Fibroblast of the conjunctiva (primary cell): ENCODE data around the gene TNFRSF4.

Experiments
- DNase-seq: peaks from one replicate; pipeline ENCODE4 v3.0.0-alpha.2; 2010; ENCODE audit warnings: low read depth

The TNFRSF4 gene

GRCh38 chr1:1169429-1170214, 44.3 kb downstream of the TNFRSF4 start:
- no peak for DNase-seq

- no peak for DNase-seq
Observed at GRCh38 chr1:1168451-1169411, 45.2 kb downstream of the TNFRSF4 start.

GRCh38 chr1:1167841-1168450, 46.0 kb downstream of the TNFRSF4 start:
- DNase-seq: no peak

- DNase-seq: no peak
Observed at GRCh38 chr1:1167398-1167821, 46.5 kb downstream of the TNFRSF4 start.

- no peak for DNase-seq
Observed at GRCh38 chr1:1166642-1167397, 47.1 kb downstream of the TNFRSF4 start.

GRCh38 chr1:1165900-1166421, 48.0 kb downstream of the TNFRSF4 start:
- no peak for DNase-seq

- no peak for DNase-seq
Observed at GRCh38 chr1:1165485-1165884, 48.5 kb downstream of the TNFRSF4 start.

- no peak for DNase-seq
Observed at GRCh38 chr1:1164701-1165451, 49.1 kb downstream of the TNFRSF4 start.

- DNase-seq: no peak
Observed at GRCh38 chr1:1164361-1164700, 49.6 kb downstream of the TNFRSF4 start.

- no peak for DNase-seq
Observed at GRCh38 chr1:1163538-1164070, 50.3 kb downstream of the TNFRSF4 start.

- no peak for DNase-seq
Observed at GRCh38 chr1:1162597-1163537, 51.1 kb downstream of the TNFRSF4 start.

GRCh38 chr1:1161683-1162079, 52.3 kb downstream of the TNFRSF4 start:
- no peak for DNase-seq
